ENCODE results near the gene GDF2.

Gene GDF2

DNA sequence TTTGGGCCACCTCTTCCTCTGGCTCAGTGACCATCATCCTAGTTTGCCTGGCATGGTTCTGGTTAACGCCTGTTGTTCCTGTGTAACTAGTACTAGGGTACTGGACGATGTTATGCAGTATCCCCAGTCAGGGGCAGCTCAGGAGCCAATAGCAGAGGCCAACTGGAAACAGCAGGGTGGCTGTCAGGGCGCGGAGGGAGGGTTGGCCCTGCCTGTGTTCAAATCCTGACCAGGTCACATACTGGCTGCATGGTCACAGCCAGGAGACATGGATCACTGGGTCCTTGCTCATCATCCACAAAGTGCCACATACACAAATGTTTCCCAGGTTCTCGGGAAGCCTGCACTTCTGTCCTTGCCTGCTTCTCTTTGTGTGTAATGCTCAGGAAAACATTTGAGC, 13.7 kb downstream of the GDF2 start:
- no peak for DNase-seq

DNA sequence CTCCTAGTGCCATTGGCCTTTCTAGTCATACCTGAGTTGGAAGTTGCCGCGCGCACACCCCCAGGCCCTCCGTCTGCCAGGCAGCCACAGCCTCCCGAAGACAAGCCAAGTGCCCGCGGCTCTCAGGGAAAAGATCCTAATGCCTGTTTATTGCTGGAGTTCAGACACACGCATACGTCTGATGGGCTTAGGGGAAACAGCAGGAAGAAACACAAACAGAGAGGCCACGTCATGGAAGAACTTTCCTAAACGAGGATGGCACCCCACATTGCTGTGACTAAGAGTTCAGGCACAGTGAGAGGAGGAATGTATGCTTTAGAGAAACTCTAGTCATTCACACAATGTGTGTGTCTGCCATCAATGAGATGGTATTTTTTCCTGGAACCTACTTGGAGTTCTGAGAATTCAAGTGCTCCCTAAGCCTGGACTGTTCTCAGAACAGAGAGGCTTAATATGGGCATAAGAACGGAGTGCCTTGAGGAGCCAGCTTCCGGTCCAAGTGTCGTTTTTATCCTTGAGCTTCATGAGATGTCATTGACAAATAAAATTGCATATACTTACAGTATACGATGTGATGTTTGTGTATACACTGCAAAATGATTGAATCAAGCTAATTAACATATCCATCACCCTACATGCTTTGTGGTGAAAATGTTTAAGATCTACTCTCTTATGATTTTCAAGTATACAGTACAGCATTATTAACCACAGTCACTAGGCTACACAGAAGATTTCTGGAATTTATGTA, 14.3 kb downstream of the GDF2 start:
- DNase-seq = no peak

DNA sequence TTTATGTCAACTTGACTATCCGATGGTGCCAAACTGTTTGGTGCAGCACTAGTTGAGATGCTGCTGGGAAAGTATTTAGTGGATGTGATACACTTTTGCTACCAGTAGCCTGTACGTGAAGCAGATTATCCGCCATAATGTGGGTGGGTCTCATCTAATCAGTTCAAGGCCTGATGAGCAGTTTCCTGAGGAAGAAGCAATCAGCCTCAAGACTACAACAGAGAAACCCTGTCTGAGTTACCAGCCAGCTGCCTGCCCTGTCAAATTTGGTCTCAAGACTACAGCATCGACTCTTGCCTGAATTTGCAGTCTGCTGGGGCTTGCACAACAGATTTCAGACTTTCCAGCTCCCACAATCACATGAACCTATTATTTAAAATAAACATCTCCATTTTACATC, 15.1 kb downstream of the GDF2 start:
- no peak for DNase-seq

DNA sequence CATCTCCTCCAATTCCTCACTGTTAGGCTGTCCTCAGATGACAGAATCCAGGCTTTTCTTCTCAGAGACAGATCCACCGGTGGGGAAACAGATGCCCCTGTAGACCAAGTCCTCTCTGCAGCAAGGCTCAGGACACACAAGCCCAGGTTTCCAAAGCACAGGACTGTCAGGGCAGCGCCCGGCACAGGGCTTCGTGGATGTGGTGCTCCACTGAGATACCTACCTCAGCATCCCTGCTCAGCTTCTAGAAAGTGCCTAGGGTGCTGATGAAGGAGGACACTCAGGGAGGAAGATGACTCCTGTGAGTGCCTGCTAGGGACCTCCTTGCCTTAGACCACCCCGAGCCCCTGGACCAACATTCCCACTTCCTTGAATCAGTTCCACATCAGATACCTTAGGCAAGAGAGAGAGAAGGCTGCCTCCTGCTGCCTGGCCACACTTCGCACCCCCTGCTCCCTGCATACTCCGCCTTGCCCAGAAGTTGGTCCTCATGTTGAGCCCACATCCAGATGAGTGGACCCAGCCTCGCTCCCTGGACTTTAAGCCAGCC, 17.0 kb downstream of the GDF2 start:
- DNase-seq = no peak

DNA sequence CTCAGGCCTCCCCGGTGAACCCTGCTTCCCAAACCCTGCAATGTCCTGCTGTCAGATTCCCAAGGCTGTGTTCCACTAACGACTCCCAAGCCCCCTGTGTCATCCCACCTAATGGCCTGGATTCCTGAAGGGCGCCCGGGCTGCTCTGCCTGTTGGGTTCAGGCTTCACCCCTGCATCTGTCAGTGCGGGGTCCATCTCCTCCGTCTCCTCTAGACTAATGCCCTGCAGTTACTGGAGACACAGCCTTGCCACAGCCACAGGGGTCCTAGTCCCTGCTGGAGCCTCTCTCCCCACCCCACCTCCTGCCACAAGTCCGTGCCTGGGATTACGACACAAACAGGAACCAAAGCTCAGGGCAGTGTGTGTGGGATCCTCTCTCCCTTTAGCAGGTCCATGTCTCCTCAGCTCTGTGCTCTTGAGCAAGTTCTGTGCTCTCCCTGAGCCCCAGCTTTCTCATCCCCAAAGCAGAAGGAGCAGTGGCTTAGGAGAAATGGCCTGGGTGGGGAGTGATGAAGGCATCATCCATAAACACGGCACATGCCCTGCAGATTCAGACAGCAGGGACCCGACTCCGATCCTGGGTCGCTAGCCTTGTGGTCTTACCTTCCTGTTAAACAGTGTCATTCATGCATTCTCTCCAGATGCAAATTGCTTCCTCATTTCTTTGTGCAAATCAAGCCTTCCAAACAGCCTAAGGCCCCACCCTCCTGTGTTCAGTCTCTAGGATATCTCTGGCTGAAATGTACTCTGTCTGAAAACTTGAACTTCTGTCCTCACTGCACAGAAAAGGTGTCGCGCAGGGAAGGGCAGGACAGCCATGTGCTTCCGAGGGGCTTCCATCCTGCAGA, 17.7 kb downstream of the GDF2 start:
- DNase-seq = no peak

DNA sequence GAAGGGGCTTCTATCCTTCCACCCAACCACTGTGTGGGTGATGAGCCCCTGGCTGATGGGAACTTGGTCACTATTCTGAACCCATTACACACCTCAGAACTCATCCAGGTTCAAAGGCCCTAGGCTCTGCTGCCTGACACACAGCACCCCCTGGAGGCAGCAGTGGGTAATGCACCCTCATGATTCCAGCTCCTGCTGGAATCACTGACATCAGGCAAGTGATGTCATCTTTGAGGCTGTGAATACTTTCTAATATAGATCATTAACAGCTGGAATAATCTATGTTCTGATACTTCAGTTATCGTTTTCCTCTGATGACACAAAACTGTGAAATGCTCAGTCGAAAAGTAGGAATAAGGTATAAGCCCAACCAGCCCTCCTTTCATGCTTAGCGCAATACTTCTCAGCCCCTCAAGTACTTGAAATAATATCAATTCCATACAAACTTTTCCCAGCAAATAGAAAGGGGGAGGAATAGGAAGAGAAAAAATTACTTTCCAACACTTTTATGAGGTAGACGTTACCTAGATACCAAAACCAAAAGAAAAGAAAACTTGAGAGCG, 18.4 kb downstream of the GDF2 start:
- DNase-seq = peak; percentile 56

DNA sequence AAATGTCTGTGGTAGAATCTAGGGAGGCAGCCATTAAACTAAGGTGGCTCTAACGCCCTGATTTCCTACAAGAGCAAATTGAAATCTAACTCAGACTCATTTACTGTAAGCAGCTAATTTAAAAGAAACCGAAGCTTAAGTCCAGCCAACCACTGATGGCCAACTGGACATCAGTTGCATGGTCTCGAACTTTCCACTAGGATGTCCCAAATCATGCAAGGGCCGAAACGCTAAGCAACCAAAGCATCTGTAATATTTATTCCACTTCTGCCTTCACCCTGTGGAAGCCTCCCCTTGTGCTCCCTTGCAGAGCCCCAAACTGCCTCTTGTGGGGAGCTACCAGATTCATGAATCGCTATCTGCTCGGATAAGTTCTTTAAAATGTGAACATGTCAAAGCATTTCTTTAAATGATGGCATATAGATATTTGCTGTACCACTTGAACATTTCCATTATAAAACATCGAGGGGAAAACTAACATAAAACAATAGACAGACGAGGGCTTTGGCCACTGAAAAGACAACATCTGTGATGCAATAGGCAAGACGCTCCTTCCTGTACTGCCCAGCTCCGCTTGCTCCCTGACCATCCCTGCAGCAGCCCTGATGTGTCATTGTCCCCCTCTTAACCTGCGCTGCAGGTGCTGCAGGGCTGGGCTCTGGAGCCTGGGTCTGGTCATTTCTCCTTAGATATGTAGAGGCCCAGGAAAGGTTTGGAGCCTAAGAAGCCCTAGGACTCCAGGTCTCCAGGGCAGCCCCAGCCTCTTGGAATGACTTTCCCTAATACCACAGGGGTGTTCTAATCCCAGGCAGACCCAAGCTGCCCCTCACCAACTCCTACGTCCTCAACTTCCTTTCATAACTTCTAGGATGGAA, 23.0 kb downstream of the GDF2 start:
- no peak for DNase-seq

DNA sequence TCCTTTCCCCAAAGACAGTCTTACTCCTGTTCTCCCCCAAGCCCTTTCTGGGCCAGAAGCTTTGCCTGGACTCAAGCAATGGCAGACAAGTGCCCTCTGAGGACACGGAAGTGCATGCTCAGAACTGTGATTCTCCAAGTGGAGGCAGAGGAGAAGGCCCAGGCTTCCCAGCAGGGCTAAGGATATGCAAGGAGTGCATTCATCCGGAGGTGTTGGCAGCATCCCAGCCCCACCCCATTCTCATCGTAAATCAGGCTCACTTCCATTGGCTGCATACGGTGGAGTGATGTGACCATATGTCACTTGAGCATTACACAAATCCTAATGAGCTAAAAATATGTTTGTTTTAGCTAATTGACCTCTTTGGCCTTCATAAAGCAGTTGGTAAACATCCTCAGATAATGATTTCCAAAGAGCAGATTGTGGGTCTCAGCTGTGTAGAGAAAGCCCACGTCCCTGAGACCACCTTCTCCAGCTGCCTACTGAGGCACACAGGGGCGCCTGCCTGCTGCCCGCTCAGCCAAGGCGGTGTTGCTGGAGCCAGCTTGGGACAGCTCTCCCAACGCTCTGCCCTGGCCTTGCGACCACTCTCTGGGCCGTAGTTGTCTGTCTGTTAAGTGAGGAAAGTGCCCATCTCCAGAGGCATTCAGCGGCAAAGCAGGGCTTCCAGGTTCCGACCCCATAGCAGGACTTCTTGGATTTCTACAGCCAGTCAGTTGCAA, 24.5 kb downstream of the GDF2 start:
- DNase-seq = no peak

DNA sequence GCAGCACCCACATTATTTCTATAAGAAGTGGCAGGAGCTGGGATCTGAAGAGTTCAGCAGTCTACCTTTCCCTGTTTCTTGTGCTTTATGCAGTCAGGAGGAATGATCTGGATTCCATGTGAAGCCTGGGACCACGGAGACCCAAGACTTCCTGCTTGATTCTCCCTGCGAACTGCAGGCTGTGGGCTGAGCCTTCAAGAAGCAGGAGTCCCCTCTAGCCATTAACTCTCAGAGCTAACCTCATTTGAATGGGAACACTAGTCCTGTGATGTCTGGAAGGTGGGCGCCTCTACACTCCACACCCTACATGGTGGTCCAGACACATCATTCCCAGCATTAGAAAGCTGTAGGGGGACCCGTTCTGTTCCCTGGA, 25.0 kb downstream of the GDF2 start:
- no peak for DNase-seq

DNA sequence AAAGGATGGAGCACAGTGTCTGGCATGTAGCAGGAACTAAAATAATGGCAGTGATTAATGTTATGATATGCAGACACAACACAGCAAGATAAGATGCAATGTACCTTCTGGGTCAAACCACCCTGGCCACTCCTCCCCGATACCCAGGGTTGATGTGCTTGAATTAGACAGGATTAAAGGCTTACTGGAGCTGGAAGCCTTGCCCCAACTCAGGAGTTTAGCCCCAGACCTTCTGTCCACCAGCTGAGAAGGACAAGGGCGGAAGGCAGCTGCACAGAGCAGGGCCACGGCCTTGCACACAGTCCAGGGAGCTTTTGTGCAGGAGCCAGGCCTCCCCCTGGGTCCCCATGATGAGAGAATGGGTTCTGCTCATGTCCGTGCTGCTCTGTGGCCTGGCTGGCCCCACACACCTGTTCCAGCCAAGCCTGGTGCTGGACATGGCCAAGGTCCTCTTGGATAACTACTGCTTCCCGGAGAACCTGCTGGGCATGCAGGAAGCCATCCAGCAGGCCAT, 25.9 kb downstream of the GDF2 start, which contains the start of gene RBP3:
Gene RBP3 (plus strand): TSS at position 226 of the 514 bp plus-strand sequence. CDS start 122 bp downstream, at position 348.
- no peak for DNase-seq

DNA sequence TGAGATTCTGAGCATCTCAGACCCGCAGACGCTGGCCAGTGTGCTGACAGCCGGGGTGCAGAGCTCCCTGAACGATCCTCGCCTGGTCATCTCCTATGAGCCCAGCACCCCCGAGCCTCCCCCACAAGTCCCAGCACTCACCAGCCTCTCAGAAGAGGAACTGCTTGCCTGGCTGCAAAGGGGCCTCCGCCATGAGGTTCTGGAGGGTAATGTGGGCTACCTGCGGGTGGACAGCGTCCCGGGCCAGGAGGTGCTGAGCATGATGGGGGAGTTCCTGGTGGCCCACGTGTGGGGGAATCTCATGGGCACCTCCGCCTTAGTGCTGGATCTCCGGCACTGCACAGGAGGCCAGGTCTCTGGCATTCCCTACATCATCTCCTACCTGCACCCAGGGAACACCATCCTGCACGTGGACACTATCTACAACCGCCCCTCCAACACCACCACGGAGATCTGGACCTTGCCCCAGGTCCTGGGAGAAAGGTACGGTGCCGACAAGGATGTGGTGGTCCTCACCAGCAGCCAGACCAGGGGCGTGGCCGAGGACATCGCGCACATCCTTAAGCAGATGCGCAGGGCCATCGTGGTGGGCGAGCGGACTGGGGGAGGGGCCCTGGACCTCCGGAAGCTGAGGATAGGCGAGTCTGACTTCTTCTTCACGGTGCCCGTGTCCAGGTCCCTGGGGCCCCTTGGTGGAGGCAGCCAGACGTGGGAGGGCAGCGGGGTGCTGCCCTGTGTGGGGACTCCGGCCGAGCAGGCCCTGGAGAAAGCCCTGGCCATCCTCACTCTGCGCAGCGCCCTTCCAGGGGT, 26.6 kb downstream of the GDF2 start:
- DNase-seq = no peak

DNA sequence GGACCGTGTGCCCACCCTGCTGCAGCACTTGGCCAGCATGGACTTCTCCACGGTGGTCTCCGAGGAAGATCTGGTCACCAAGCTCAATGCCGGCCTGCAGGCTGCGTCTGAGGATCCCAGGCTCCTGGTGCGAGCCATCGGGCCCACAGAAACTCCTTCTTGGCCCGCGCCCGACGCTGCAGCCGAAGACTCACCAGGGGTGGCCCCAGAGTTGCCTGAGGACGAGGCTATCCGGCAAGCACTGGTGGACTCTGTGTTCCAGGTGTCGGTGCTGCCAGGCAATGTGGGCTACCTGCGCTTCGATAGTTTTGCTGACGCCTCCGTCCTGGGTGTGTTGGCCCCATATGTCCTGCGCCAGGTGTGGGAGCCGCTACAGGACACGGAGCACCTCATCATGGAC, 27.3 kb downstream of the GDF2 start:
- no peak for DNase-seq

DNA sequence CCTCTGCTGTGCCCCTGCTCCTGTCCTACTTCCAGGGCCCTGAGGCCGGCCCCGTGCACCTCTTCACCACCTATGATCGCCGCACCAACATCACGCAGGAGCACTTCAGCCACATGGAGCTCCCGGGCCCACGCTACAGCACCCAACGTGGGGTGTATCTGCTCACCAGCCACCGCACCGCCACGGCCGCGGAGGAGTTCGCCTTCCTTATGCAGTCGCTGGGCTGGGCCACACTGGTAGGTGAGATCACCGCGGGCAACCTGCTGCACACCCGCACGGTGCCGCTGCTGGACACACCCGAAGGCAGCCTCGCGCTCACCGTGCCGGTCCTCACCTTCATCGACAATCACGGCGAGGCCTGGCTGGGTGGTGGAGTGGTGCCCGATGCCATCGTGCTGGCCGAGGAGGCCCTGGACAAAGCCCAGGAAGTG, 27.7 kb downstream of the GDF2 start:
- no peak for DNase-seq

DNA sequence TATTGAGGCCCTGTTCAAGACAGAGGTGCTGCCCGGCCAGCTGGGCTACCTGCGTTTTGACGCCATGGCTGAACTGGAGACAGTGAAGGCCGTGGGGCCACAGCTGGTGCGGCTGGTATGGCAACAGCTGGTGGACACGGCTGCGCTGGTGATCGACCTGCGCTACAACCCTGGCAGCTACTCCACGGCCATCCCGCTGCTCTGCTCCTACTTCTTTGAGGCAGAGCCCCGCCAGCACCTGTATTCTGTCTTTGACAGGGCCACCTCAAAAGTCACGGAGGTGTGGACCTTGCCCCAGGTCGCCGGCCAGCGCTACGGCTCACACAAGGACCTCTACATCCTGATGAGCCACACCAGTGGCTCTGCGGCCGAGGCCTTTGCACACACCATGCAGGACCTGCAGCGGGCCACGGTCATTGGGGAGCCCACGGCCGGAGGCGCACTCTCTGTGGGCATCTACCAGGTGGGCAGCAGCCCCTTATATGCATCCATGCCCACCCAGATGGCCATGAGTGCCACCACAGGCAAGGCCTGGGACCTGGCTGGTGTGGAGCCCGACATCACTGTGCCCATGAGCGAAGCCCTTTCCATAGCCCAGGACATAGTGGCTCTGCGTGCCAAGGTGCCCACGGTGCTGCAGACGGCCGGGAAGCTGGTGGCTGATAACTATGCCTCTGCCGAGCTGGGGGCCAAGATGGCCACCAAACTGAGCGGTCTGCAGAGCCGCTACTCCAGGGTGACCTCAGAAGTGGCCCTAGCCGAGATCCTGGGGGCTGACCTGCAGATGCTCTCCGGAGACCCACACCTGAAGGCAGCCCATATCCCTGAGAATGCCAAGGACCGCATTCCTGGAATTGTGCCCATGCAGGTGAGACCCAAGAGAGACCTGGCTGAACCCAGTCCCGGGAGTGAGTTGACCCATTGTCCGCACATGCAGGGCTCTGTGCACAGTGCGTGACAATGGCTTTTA, 28.7 kb downstream of the GDF2 start:
- DNase-seq = no peak

DNA sequence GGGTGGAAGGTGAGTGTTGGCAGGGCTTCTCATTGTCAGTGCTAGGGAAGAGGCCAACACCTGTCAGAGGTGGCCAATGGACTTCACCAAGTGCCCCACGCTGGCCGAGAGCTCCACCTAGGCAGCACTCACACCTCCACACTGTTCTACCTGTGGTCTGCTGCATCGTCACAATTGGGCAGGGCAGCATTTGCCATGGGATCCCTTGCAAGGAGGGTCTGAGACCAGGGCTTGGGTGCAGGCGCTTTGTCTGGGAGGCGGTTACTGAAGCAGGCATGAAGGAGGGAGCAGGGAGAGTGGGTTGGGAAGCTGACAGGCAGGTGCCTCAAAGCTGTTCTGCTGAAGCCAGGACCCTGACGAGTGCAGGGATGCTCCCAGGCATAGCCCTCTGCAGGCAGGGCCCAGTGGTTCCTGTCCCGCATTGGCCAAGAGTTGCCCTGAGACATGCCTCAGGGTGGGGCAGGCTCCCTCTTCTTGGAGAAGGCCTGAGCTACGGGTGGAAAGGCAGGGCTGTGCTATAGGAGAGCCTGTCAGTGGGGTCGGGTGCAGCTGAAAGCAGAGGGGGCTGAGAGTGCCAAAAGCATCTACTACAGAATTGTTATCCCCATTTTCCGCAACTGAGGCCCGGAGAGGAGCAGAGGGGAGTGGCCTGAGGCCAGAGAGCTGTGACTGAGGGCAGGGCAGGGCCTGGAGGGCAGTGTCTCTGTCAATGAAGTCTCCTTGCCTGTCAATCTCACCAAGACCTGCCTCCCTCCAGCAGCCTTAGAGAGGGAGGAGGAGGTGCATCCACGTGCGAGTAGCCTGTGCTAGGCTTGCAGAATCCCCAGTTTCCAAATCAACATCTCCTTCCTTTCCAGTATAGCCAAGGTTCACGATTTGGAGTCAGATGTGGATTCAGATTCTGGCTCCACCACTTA, 29.9 kb downstream of the GDF2 start:
- no peak for DNase-seq

DNA sequence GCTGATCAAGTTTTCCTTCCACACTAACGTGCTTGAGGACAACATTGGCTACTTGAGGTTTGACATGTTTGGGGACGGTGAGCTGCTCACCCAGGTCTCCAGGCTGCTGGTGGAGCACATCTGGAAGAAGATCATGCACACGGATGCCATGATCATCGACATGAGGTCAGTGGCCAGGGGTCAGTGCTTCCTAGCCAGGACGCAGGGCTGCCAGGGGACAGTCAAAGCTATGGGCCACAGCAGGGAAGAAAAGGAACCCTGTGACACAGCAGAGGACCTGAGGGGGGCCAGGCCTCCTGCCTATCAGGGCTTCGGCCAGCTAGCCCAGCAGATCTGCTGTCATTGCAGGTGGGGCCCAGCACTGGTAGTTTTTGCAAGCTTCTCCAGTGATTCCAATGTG, 31.1 kb downstream of the GDF2 start:
- no peak for DNase-seq

DNA sequence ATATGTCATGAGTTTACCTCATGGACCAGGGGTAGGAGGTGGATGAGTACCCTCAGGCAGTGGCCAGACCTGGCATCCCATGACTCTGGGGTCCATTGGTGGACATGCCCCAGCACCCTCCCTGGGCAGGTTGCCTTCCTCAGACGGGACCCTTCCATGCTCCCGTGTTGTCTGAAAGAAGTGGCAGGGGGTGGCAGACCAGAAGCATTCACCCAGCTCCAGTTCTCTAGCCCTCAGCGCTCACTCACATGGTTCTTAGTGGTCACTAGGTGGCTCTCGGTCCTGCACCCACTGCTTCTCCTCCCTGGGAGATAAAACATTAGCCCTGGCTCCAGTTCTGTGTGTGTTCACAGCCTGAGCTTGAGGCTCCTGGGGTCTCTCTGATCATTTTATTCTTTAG, 31.9 kb downstream of the GDF2 start:
- DNase-seq = no peak

DNA sequence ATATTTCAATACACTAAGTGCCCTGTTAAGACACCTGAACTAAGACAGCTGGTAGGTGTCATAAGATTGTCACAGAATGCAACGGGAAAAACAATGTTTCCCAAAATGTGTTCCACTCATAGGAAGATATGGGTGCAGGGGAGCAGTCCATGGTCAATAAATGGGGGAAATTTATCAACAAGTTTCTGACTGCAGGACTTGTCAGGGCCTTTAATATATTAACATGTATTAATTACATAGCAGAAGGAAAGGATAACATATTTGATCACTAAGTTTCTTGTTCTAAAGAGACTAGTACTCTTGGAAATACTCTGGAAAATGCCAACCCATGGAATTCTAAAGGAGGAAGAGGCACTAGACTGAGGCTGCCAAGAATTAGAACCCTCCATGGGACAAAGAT, 32.6 kb downstream of the GDF2 start:
- DNase-seq = no peak

All from activated CD4-positive, alpha-beta T cell treated with anti-CD3 and anti-CD28 coated beads for 1 hour (primary cell).